K562 (cell line): ENCODE measurements around the gene LRRC4B. TPM values are rescaled to one million over a fixed set of nuclear protein-coding genes. Genes with fewer than 3 reads are reported as not detected.

Source experiments
- ATAC-seq: fragments of 200-7000 bp; cut with Tn5 transposase; 3 replicates; pipeline ENCODE4 v1.9.1; 2020; ENCODE audit warnings: moderate library complexity
- BruUV-seq: library from RNA; stranded (reverse); fragments of 400-500 nt; replicated peaks from 2 replicates; lab custom pipeline; 2021; lab: Mats Ljungman, UMichigan
- CTCF ChIA-PET: fragments of 300-600 bp; formaldehyde crosslinking; extraction: SDS; loops from one replicate; lab custom pipeline; 2021; ENCODE audit warnings: low intra/inter-chr PET ratio; lab: Yijun Ruan, JAX
- POLR2A ChIA-PET: fragments of 300-600, 350-650 bp; sonication (Branson Sonifier 250); formaldehyde crosslinking; extraction: SDS; loops from one replicate; lab custom pipeline; 2021; ENCODE audit warnings: antibody characterized with exemption, inconsistent platforms; lab: Yijun Ruan, JAX
- DNase-seq, 4 experiments: peaks; one replicate each; pipeline versions ENCODE4 v3.0.0 to v3.0.0-alpha.2; 2011 to 2018; ENCODE audit warnings: low spot score in 3 of 4, mixed read lengths in 3 of 4; ENCODE audit errors: extremely low read depth in 1 of 4
- FAIRE-seq: peaks from 2 replicates; lab custom pipeline; 2011; peaks lifted over from hg19 to GRCh38; lab: Jason Lieb, UNC
- H2AFZ ChIP-seq: 2 replicates; pipeline ENCODE4 v1.6.0; 2011; ENCODE audit warnings: low read depth, low read length, control low read depth, inconsistent platforms
- H3K27ac ChIP-seq: fragments of 200-600 bp; 3 replicates; pipeline ENCODE4 v1.8.0; 2011; ENCODE audit warnings: low read depth, mild to moderate bottlenecking, control low read depth, inconsistent platforms, low read length, moderate library complexity, mixed read lengths; ENCODE audit errors: extremely low read depth
- H3K27me3 ChIP-seq, 2 experiments: fragments of 300-600 bp in 1 of 2; 2 replicates in 1 of 2; 3 replicates in 1 of 2; pipeline versions ENCODE4 v1.6.0 to v1.8.0; 2011; ENCODE audit warnings: inconsistent platforms in 2 of 2, low read length in 2 of 2, mild to moderate bottlenecking in 1 of 2, mixed read lengths in 1 of 2, moderate library complexity in 1 of 2; ENCODE audit not compliant: control insufficient read depth in 2 of 2, insufficient read depth in 2 of 2
- H3K36me3 ChIP-seq: fragments of 300-600 bp; 3 replicates; pipeline ENCODE4 v1.8.0; 2011; ENCODE audit warnings: mild to moderate bottlenecking, low read length, inconsistent platforms; ENCODE audit not compliant: control insufficient read depth, insufficient read depth
- H3K4me1 ChIP-seq, 2 experiments: fragments of 200-600 bp in 1 of 2; replicated peaks in 1 of 2; 2 replicates in 1 of 2; 3 replicates in 1 of 2; pipeline versions ENCODE4 v1.5.1 to v1.8.0; 2011; ENCODE audit warnings: inconsistent platforms in 2 of 2, low read length in 2 of 2, mild to moderate bottlenecking in 1 of 2, mixed read lengths in 1 of 2, moderate library complexity in 1 of 2; ENCODE audit not compliant: control insufficient read depth in 2 of 2, insufficient read depth in 2 of 2
- H3K4me2 ChIP-seq: 2 replicates; pipeline ENCODE4 v1.6.1; 2011; ENCODE audit warnings: low read length, control low read depth, inconsistent platforms, mixed read lengths; ENCODE audit not compliant: insufficient read depth
- H3K4me3 ChIP-seq: fragments of 200-600 bp; sonication (generic), shearing (Covaris generic); 2 replicates; pipeline ENCODE4 v1.5.1; 2016; ENCODE audit warnings: control low read depth, inconsistent platforms
- H3K79me2 ChIP-seq: fragments of 200-600 bp; 3 replicates; pipeline ENCODE4 v1.8.0; 2011; ENCODE audit warnings: low read length, inconsistent platforms; ENCODE audit not compliant: control insufficient read depth, insufficient read depth
- H3K9ac ChIP-seq, 2 experiments: 2 replicates each; pipeline versions ENCODE4 v1.6.0 to v1.6.1; 2011; ENCODE audit warnings: low read depth in 2 of 2, low read length in 2 of 2, control low read depth in 1 of 2, inconsistent platforms in 1 of 2, mild to moderate bottlenecking in 1 of 2, mixed read lengths in 1 of 2; ENCODE audit not compliant: insufficient read depth in 1 of 2
- H3K9me1 ChIP-seq: one replicate; pipeline ENCODE4 v1.6.0; 2011; ENCODE audit warnings: inconsistent platforms, mild to moderate bottlenecking, low read length, moderate library complexity; ENCODE audit not compliant: control insufficient read depth, insufficient read depth
- H3K9me3 ChIP-seq: replicated peaks from 2 replicates; pipeline ENCODE4 v1.5.1; 2011; ENCODE audit warnings: low read depth, low read length, inconsistent platforms; ENCODE audit not compliant: control insufficient read depth, insufficient read depth
- H4K20me1 ChIP-seq: replicated peaks from 2 replicates; pipeline ENCODE4 v1.6.1; 2011; ENCODE audit warnings: low read length, inconsistent platforms, mixed read lengths; ENCODE audit not compliant: control insufficient read depth, insufficient read depth
- ATF1 ChIP-seq, 2 experiments: fragments of 450-650 bp in 1 of 2; IDR thresholded peaks; 2 replicates each; pipeline ENCODE4 v1.6.1; 2016; ENCODE audit warnings: missing compliant biosample characterization in 1 of 2, missing genetic modification characterization in 1 of 2
- ATF7 ChIP-seq: fragments of 450-650 bp; IDR thresholded peaks from 2 replicates; pipeline ENCODE4 v1.7.1; 2014; ENCODE audit warnings: mild to moderate bottlenecking, moderate library complexity
- BRD4 ChIP-seq: fragments of 200-600 bp; sonication (generic); IDR thresholded peaks from 2 replicates; pipeline ENCODE4 v1.6.1; 2017; ENCODE audit warnings: inconsistent platforms
- KDM5B ChIP-seq: fragments of 200-600 bp; sonication (generic); IDR thresholded peaks from 2 replicates; pipeline ENCODE4 v1.6.1; 2012; ENCODE audit warnings: low read depth, mild to moderate bottlenecking, moderate library complexity, low read length, control low read depth, inconsistent platforms; ENCODE audit not compliant: insufficient replicate concordance
- MAZ ChIP-seq, 2 experiments: fragments of 450-650 bp in 1 of 2; sonication (generic) in 1 of 2; formaldehyde crosslinking; IDR thresholded peaks in 1 of 2; conservative IDR thresholded peaks in 1 of 2; 2 replicates each; pipeline versions ENCODE4 v1.4.0 to v1.5.0; 2020; ENCODE audit warnings: mild to moderate bottlenecking in 1 of 2, missing genetic modification reagents in 1 of 2
- NCOR1 ChIP-seq: fragments of 450-650 bp; IDR thresholded peaks from 2 replicates; pipeline ENCODE4 v1.6.1; 2016; ENCODE audit warnings: mild to moderate bottlenecking, moderate library complexity
- POLR2A ChIP-seq: fragments of 450-650 bp; conservative IDR thresholded peaks from 2 replicates; pipeline ENCODE4 v1.6.1; 2016
- RBM14 ChIP-seq: fragments of 200-400 bp; formaldehyde crosslinking; IDR thresholded peaks from 2 replicates; pipeline ENCODE4 v1.6.1; 2018; ENCODE audit warnings: low read depth, mild to moderate bottlenecking, low read length, moderate library complexity, borderline replicate concordance; ENCODE audit not compliant: insufficient read depth
- SMARCA5 ChIP-seq: fragments of 450-650 bp; IDR thresholded peaks from 2 replicates; pipeline ENCODE4 v1.6.1; 2016
- SUPT5H ChIP-seq: fragments of 450-650 bp; IDR thresholded peaks from 2 replicates; pipeline ENCODE4 v1.6.1; 2016
- WGBS: fragments of 100-300 bp; shearing (Covaris generic); methylation state at CpG from one replicate; pipeline ENCODE4 v1.1.6; 2016; ENCODE audit warnings: low coverage, mixed read lengths; ENCODE audit not compliant: insufficient coverage; ENCODE audit errors: missing lambda C conversion rate; 5-methylcytosine and 5-hydroxymethylcytosine counted together
- in situ Hi-C: fragments of 300-500 bp; cut with MboI; formaldehyde crosslinking; loops from 4 replicates; pipeline ENCODE4 v1.15.0; 2018; ENCODE audit warnings: inconsistent platforms, mixed read lengths
- intact Hi-C: fragments of 100-400 bp; cut with micrococcal nuclease; formaldehyde crosslinking; loops from 2 replicates; pipeline ENCODE4 v1.14.2; 2022
- polyA plus RNA-seq, 8 experiments: library from polyadenylated mRNA; depleted of rRNA in 4 of 8; stranded (reverse) in 5 of 8; unstranded in 3 of 8; fragments of >200 nt; fragmentation: Nextera tagmentation in 2 of 8; fragmentation: Illumina TruSeq in 1 of 8; extraction: Ambion mirVana in 2 of 8; extraction: Trizol in 1 of 8; gene quantifications; 2 replicates each; pipeline versions ENCODE4 v1.2.1 to v1.2.3, GENCODE V29; 2011 to 2014; ENCODE audit warnings: inconsistent platforms in 1 of 8, missing spikeins in 1 of 8
- total RNA-seq, 7 experiments: library from RNA; depleted of rRNA in 6 of 7; stranded (reverse); fragments of >200 nt in 6 of 7; fragmentation: Illumina TruSeq in 2 of 7; extraction: Trizol in 2 of 7; gene quantifications; 2 replicates each; pipeline versions ENCODE4 v1.2.1 to v1.2.3, GENCODE V29; 2011 to 2021; ENCODE audit warnings: low replicate concordance in 1 of 7
- TF ChIP-seq, protein P1 (sequence below): sonication (generic); formaldehyde crosslinking; IDR thresholded peaks from 2 replicates; pipeline ENCODE4 v1.8.0; 2022; ENCODE audit warnings: missing genetic modification reagents, mild to moderate bottlenecking, moderate library complexity, borderline replicate concordance
- TF ChIP-seq, protein P2 (sequence below): sonication (generic); formaldehyde crosslinking; IDR thresholded peaks from 2 replicates; pipeline ENCODE4 v1.8.0; 2022; ENCODE audit warnings: missing genetic modification reagents, mild to moderate bottlenecking, borderline replicate concordance

LRRC4B gene
- total and polyA plus RNA-seq, 9 of the 15 experiments (the other 6 are each of a cell fraction or from before 2014, with no cell fraction given), result 0.18 to 9.6 (median 2.9) TPM; not detected in 2

DNA sequence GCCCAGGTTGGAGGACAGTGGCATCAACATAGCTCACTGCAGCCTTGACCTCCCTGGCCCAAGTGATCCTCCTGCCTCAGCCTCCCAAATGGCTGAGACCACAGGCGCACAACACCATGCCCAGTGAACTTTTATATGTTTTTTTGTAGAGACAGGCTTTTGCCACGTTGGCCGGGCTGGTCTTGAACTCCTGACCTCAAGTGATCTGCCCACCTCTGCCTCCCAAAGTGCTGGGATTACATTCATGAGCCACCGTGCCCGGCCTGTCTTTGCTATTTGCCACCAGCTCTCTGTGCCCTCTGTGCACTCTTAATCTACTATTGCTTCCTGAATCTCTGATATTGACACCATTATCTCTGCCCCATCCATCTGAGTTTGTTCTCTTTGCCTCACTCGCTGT lies 34.3 kb upstream of the LRRC4B start:
- Histone ChIP-seq H3K9ac (peak overlapping the region; percentile 45 to 57; a peak in 2 of 4 replicates), H3K27me3 (no peaks in the 10 kb centered on the region), H3K9me1 (no peaks in the 10 kb centered on the region), H3K4me3 (no peak overlapping the region), H3K4me2 (peak overlapping the region; percentile 63), H3K4me1 (peaks cover 32 to 39% of the 10 kb centered on the region in 2 experiments), H3K9me3 (0 out of 2 replicates have a peak, but pooled peaks cover 3% of the 10 kb centered on the region), H3K79me2 (no peaks in the 10 kb centered on the region), H2AFZ (no peak overlapping the region), H4K20me1 (no peaks in the 10 kb centered on the region), H3K36me3 (no peaks in the 10 kb centered on the region), H3K27ac (peak overlapping the region; percentile 77)
- DNase-seq (no peak), ATAC-seq (no peak), FAIRE-seq (no peak)
- intact Hi-C loops (loop anchor here (5.0 kb wide), 1 partner anchor 65 kb away; no protein-coding TSS in a partner anchor), in situ Hi-C loops (no loop called here)
- WGBS, result 15% methylated on average over 6 of the region's 6 CpGs
- CTCF ChIA-PET, result no interaction called here
- BruUV-seq, result no TSS peak
- POLR2A ChIA-PET, result no interaction called here
- no peak for TF ChIP-seq SMARCA5
- TF ChIP-seq, protein P1, sequence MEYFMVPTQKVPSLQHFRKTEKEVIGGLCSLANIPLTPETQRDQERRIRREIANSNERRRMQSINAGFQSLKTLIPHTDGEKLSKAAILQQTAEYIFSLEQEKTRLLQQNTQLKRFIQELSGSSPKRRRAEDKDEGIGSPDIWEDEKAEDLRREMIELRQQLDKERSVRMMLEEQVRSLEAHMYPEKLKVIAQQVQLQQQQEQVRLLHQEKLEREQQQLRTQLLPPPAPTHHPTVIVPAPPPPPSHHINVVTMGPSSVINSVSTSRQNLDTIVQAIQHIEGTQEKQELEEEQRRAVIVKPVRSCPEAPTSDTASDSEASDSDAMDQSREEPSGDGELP (CRISPR knock-in tag), result 0 out of 2 replicates have a peak, but pooled peaks have one; percentile 3
- peak in 1 of 2 experiments; percentile 9; a peak in 1 of 4 replicates for TF ChIP-seq MAZ (CRISPR knock-in tag; conservative IDR thresholded peaks at IDR 0.05 in 1 of 2, IDR thresholded peaks at IDR 0.05 in 1 of 2)

DNA sequence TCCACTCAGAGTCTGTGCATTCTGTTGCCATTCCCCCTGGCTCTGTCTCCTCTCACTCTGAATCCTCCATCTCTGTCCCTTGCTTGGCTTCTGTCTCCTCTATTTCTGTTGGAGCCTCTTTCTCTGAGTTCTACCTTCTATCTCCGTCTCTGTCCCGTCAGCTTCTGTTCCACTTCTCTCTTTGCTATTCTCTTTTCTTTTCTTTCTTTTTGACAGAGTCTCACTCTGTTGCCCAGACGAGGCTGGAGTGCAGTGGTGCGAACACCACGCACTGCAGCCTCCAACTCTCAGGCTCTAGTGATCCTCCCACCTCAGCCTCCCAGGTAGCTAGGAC lies 33.8 kb upstream of the LRRC4B start:
- Histone ChIP-seq H3K4me3 (no peak overlapping the region), H3K79me2 (no peaks in the 10 kb centered on the region), H3K9me3 (0 out of 2 replicates have a peak, but pooled peaks cover 3% of the 10 kb centered on the region), H2AFZ (peak overlapping the region; percentile 43), H4K20me1 (no peaks in the 10 kb centered on the region), H3K9ac (peak overlapping the region; percentile 45 to 57; a peak in 3 of 4 replicates), H3K4me2 (peak overlapping the region; percentile 63), H3K36me3 (no peaks in the 10 kb centered on the region), H3K27me3 (no peaks in the 10 kb centered on the region), H3K27ac (peak overlapping the region; percentile 77), H3K4me1 (peaks cover 28 to 39% of the 10 kb centered on the region in 2 experiments), H3K9me1 (no peaks in the 10 kb centered on the region)
- DNase-seq (no peak), FAIRE-seq (no peak), ATAC-seq (no peak; the same call in 2 of the 3 replicates)
- BruUV-seq, result no TSS peak
- intact Hi-C loops (loop anchor here (5.0 kb wide), 1 partner anchor 65 kb away; no protein-coding TSS in a partner anchor), in situ Hi-C loops (no loop called here)
- CTCF ChIA-PET, result no interaction called here
- POLR2A ChIA-PET, result interaction anchor here (0.6 to 0.9 kb wide), 3 partner anchors 15 to 578 kb away, joined by 3 to 4 read pairs (median 4); no protein-coding TSS in a partner anchor
- 3% methylated on average over 5 of the region's 5 CpGs for WGBS
- no peak for TF ChIP-seq BRD4
- TF ChIP-seq ATF1 (CRISPR knock-in tag; IDR thresholded peaks at IDR 0.05), result no peak
- peak; percentile 69 for TF ChIP-seq ATF1 (tag; IDR thresholded peaks at IDR 0.05)
- TF ChIP-seq NCOR1, result no peak
- TF ChIP-seq POLR2A, result peak; percentile 70; the same call in 1 of the 2 replicates
- peak; percentile 49 for TF ChIP-seq KDM5B
- TF ChIP-seq ATF7, result 0 out of 2 replicates have a peak, but pooled peaks have one; percentile 16
- TF ChIP-seq SUPT5H, result 0 out of 2 replicates have a peak, but pooled peaks have one; percentile 37
- no peak for TF ChIP-seq RBM14
- TF ChIP-seq, protein P2, sequence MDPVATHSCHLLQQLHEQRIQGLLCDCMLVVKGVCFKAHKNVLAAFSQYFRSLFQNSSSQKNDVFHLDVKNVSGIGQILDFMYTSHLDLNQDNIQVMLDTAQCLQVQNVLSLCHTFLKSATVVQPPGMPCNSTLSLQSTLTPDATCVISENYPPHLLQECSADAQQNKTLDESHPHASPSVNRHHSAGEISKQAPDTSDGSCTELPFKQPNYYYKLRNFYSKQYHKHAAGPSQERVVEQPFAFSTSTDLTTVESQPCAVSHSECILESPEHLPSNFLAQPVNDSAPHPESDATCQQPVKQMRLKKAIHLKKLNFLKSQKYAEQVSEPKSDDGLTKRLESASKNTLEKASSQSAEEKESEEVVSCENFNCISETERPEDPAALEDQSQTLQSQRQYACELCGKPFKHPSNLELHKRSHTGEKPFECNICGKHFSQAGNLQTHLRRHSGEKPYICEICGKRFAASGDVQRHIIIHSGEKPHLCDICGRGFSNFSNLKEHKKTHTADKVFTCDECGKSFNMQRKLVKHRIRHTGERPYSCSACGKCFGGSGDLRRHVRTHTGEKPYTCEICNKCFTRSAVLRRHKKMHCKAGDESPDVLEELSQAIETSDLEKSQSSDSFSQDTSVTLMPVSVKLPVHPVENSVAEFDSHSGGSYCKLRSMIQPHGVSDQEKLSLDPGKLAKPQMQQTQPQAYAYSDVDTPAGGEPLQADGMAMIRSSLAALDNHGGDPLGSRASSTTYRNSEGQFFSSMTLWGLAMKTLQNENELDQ (CRISPR knock-in tag), result no peak
- TF ChIP-seq SMARCA5, result 0 out of 2 replicates have a peak, but pooled peaks have one; percentile 56
